Epithelial cell of proximal tubule (primary cell): Measurements from ENCODE around the gene TMEM54. TPM values are rescaled to one million over a fixed set of nuclear protein-coding genes. Genes with fewer than 3 reads are reported as not detected.

Experiments used
- DNase-seq: peaks from one replicate; pipeline ENCODE4 v3.0.0-alpha.2; 2011; ENCODE audit warnings: low read depth
- H3K4me3 ChIP-seq: 2 replicates; pipeline ENCODE4 v1.5.1; 2011; ENCODE audit warnings: low read depth, mild to moderate bottlenecking, low read length
- CTCF ChIP-seq: conservative IDR thresholded peaks from 2 replicates; pipeline ENCODE4 v1.5.1; 2012; ENCODE audit warnings: low read depth, mild to moderate bottlenecking, low read length
- total RNA-seq: library from RNA; depleted of rRNA; stranded (reverse); fragments of >200 nt; gene quantifications from 2 replicates; pipeline ENCODE4 v1.2.3, GENCODE V29; 2015

TMEM54 gene
- total RNA-seq, 1 donor from 2014 or later, result 131 TPM

- TF ChIP-seq CTCF, result no peak
- no peak for DNase-seq
- H3K4me3 ChIP-seq, result no peak overlapping the region
Measured at GRCh38 chr1:32855861-32856617, 45.1 kb downstream of the TMEM54 start.

GRCh38 chr1:32848354-32849063 lies 52.7 kb downstream of the TMEM54 start:
- no peak for DNase-seq
- TF ChIP-seq CTCF, result no peak
- H3K4me3 ChIP-seq, result no peak overlapping the region

Other genes with a start within 250 kb of the TMEM54 start
- 6.6 and 10.3 TPM in 2 replicates for gene SYNC, start 198.6 kb downstream of the TMEM54 start, total RNA-seq
- 90.9 and 169 TPM in 2 replicates for gene YARS1, start 84.0 kb downstream of the TMEM54 start, total RNA-seq
- 14.3 and 26.6 TPM in 2 replicates for gene S100PBP, start 83.7 kb downstream of the TMEM54 start, total RNA-seq
- not detected in 2 replicates for gene FNDC5, start 30.5 kb downstream of the TMEM54 start, total RNA-seq
- gene HPCA, start 14.9 kb downstream of the TMEM54 start, total RNA-seq, result 0.14 TPM in 1 of 2 replicates, not detected in the other
- gene RNF19B, start 63.4 kb upstream of the TMEM54 start, total RNA-seq, result 25.8 and 33.2 TPM in 2 replicates
- 237 and 276 TPM in 2 replicates for gene AK2, start 135.5 kb upstream of the TMEM54 start, total RNA-seq
- 0.98 and 9.6 TPM in 2 replicates for gene AZIN2, start 179.8 kb upstream of the TMEM54 start, total RNA-seq